ENCODE results near the gene LCTL. TPM values are rescaled to one million over a fixed set of nuclear protein-coding genes. Genes with fewer than 3 reads are reported as not detected.
A peak's percentile ranks its signal among the peaks of the same experiment; 100 is the strongest.

LCTL gene
- total RNA-seq, 1 experiment from 2014 or later: not detected

DNA sequence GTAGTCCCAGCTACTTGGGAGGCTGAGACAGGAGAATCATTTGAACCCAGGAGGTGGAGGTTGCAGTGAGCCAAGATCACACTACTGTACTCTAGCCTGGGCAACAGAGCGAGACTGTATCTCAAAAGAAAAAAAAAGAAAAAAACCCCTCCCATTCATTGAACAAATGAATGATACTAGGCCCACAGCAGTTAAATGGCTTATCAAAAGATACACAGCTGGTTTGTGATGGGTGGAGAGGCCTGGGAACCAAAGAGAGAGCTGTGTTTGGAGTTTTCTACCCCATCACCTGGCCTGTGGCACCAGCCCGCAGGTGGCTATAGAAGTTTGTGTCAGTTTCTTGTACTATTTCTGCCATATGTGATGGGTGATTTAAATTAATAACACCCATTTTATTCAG, 43.1 kb upstream of the LCTL start:
- no peaks in the 10 kb centered on the region for H3K9me3 ChIP-seq (ENCODE audit: low read depth, low read length, poor library complexity, severe bottlenecking)
- H3K36me3 ChIP-seq (ENCODE audit: insufficient read depth, low read length, poor library complexity, severe bottlenecking): no peaks in the 10 kb centered on the region
- no TSS peak for BruUV-seq (replicated peaks)
- DNase-seq (ENCODE audit: low spot score): no peak
- POLR2A ChIA-PET (ENCODE audit: low non-redundant PET): no interaction called here
- intact Hi-C loops (cut with micrococcal nuclease; ENCODE audit: unreplicated experiment): no loop called here
- CTCF ChIA-PET: no interaction called here
- H3K27me3 ChIP-seq (replicated peaks; ENCODE audit: insufficient read depth, low read depth, low read length, poor library complexity): no peaks in the 10 kb centered on the region
- H3K27ac ChIP-seq (ENCODE audit: low read depth, low read length, poor library complexity, severe bottlenecking): no peak overlapping the region
- no peak overlapping the region for H3K4me3 ChIP-seq (ENCODE audit: low read depth, low read length, poor library complexity, severe bottlenecking)
- TF ChIP-seq, protein P1, sequence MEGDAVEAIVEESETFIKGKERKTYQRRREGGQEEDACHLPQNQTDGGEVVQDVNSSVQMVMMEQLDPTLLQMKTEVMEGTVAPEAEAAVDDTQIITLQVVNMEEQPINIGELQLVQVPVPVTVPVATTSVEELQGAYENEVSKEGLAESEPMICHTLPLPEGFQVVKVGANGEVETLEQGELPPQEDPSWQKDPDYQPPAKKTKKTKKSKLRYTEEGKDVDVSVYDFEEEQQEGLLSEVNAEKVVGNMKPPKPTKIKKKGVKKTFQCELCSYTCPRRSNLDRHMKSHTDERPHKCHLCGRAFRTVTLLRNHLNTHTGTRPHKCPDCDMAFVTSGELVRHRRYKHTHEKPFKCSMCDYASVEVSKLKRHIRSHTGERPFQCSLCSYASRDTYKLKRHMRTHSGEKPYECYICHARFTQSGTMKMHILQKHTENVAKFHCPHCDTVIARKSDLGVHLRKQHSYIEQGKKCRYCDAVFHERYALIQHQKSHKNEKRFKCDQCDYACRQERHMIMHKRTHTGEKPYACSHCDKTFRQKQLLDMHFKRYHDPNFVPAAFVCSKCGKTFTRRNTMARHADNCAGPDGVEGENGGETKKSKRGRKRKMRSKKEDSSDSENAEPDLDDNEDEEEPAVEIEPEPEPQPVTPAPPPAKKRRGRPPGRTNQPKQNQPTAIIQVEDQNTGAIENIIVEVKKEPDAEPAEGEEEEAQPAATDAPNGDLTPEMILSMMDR (conservative IDR thresholded peaks at IDR 0.05; ENCODE audit: low read depth, low read length): no peak
- TF ChIP-seq EZH2 (IDR thresholded peaks at IDR 0.05; ENCODE audit: borderline replicate concordance, low read depth, low read length, poor library complexity, severe bottlenecking): no peak
- no peaks in the 10 kb centered on the region for H3K4me1 ChIP-seq (ENCODE audit: insufficient read depth, low read length, poor library complexity, severe bottlenecking)

DNA sequence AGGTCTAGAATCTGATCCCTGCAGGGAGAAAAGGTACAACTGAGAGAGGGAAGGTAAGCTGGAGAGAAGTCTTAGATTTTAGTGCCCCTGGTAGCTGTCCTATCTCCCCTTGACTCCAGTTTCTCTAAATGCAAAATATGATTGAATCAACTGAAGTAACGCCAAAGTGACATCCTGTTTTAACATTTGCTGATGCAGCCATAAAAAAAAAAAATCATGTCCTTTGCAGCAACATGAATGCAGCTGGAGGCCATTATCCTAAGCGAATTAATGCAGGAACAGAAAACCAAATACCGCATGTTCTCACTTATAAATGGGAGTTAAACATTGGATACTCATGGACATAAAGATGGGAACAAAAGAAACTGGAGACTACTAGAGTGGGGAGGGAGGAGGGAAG, 42.4 kb upstream of the LCTL start:
- Histone ChIP-seq H3K27me3 (replicated peaks; ENCODE audit: insufficient read depth, low read depth, low read length, poor library complexity) (no peaks in the 10 kb centered on the region), H3K9me3 (ENCODE audit: low read depth, low read length, poor library complexity, severe bottlenecking) (no peaks in the 10 kb centered on the region), H3K36me3 (ENCODE audit: insufficient read depth, low read length, poor library complexity, severe bottlenecking) (no peaks in the 10 kb centered on the region), H3K27ac (ENCODE audit: low read depth, low read length, poor library complexity, severe bottlenecking) (no peak overlapping the region), H3K4me1 (ENCODE audit: insufficient read depth, low read length, poor library complexity, severe bottlenecking) (no peaks in the 10 kb centered on the region), H3K4me3 (ENCODE audit: low read depth, low read length, poor library complexity, severe bottlenecking) (no peak overlapping the region)
- no TSS peak for BruUV-seq (replicated peaks)
- TF ChIP-seq EZH2 (IDR thresholded peaks at IDR 0.05; ENCODE audit: borderline replicate concordance, low read depth, low read length, poor library complexity, severe bottlenecking): no peak
- TF ChIP-seq, protein P1 (conservative IDR thresholded peaks at IDR 0.05; ENCODE audit: low read depth, low read length): no peak
- ChIA-PET POLR2A (ENCODE audit: low non-redundant PET) (no interaction called here), CTCF (no interaction called here)
- DNase-seq (ENCODE audit: low spot score): no peak
- intact Hi-C loops (cut with micrococcal nuclease; ENCODE audit: unreplicated experiment): no loop called here

DNA sequence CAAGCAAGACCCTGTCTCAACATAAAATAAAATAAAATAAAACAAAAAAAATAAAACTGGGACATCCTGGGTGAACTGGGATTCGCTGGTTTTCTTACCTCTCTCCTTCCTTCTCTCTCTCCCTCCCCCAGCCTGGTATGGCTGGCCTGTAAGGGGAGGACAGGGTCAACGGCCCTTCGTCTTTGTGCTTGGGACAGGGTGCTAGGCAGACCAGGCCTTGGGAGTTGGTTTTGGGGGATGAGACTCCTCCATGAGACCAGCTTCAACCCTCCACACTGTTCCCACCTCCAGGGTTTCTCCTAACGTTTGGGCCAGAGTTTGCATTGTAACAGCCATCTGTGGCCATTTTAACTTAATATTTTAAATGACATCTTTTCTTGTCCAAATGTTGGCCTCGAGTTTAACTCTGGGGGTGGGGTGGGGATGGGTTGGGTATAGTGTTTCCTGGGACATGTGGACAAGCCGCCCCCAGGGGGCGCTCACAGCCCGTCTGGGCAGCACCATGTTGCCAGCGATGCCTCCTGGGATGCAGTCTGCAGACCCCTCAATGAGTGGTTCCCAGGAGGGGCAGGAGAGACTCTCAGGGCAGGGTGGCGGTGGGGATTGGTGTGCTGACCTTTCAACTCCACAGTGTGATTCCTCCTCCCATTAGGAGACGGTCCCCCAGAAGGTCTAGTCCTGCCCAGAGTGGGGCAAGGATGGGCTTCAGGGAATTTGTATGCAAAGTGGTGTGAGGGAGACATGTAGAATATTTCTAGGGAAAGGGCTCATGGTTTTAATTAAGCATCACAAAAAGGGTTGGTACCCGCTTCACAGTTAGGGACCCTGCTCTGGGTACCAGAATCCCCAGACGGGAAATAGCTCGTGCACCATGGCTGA, 37.7 kb upstream of the LCTL start:
- BruUV-seq (replicated peaks): no TSS peak
- Histone ChIP-seq H3K27ac (ENCODE audit: low read depth, low read length, poor library complexity, severe bottlenecking) (no peak overlapping the region), H3K36me3 (ENCODE audit: insufficient read depth, low read length, poor library complexity, severe bottlenecking) (no peaks in the 10 kb centered on the region), H3K27me3 (replicated peaks; ENCODE audit: insufficient read depth, low read depth, low read length, poor library complexity) (no peaks in the 10 kb centered on the region), H3K4me1 (ENCODE audit: insufficient read depth, low read length, poor library complexity, severe bottlenecking) (no peaks in the 10 kb centered on the region), H3K9me3 (ENCODE audit: low read depth, low read length, poor library complexity, severe bottlenecking) (no peaks in the 10 kb centered on the region), H3K4me3 (ENCODE audit: low read depth, low read length, poor library complexity, severe bottlenecking) (no peak overlapping the region)
- intact Hi-C loops (cut with micrococcal nuclease; ENCODE audit: unreplicated experiment): loop anchor here (1.0 to 5.0 kb wide), 4 partner anchors 99 to 259 kb away; partner anchors contain the start of gene SMAD6
- peak; percentile 84 for DNase-seq (ENCODE audit: low spot score)
- CTCF ChIA-PET: interaction anchor here (2.6 kb wide), 1 partner anchor 248 kb away, joined by 16 read pairs; no protein-coding TSS in a partner anchor
- POLR2A ChIA-PET (ENCODE audit: low non-redundant PET): no interaction called here
- TF ChIP-seq, protein P1 (conservative IDR thresholded peaks at IDR 0.05; ENCODE audit: low read depth, low read length): peak; percentile 88
- TF ChIP-seq EZH2 (IDR thresholded peaks at IDR 0.05; ENCODE audit: borderline replicate concordance, low read depth, low read length, poor library complexity, severe bottlenecking): no peak

Measured in A673 (cell line).